ENCODE data around the gene CCDC167. TPM values are rescaled to one million over a fixed set of nuclear protein-coding genes. Genes with fewer than 3 reads are reported as not detected.

The CCDC167 gene
- total RNA-seq, 2 experiments from 2014 or later, result 60.4 to 65.2 TPM

DNA sequence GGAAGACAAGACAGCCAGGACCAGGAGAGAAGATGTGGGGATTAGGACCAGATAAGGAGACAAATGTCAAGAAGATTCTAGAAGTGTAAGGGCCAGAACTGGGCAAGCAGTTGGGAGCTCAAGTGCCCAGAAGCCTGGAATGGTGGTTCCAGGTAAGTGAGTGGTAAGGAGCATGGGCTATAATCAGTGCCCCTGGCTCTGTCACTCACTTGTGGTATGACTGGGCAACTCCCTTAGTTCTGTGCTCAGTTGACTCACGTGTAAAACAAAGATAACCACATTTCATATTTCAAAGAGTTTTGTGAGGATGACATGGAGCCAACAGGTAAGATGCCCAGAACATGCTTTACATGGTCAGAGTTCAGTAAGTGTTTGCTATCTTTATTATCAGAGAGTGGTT lies 11.2 kb downstream of the CCDC167 start:
- peak overlapping the region; percentile 76 for H3K27ac Mint-ChIP-seq
- DNase-seq, result peak; percentile 63
- no peaks in the 10 kb centered on the region for H3K27me3 Mint-ChIP-seq
- intact Hi-C loops (cut with micrococcal nuclease), result loop anchor here (1.0 to 5.0 kb wide), 4 partner anchors 20 to 1009 kb away; no protein-coding TSS in a partner anchor
- ChIA-PET CTCF (interaction anchor here (0.6 to 3.9 kb wide), 11 partner anchors 28 to 313 kb away, joined by 3 to 31 read pairs (median 4); no protein-coding TSS in a partner anchor), POLR2A (interaction anchor here (1.2 to 1.5 kb wide), 2 partner anchors 28 to 135 kb away, joined by 3 to 8 read pairs; partner anchors contain the start of gene RNF8)
- no peaks in the 10 kb centered on the region for H3K9me3 Mint-ChIP-seq
- H3K4me1 Mint-ChIP-seq (ENCODE audit: low read depth), result peaks cover 60% of the 10 kb centered on the region
- H3K4me3 Mint-ChIP-seq, result no peak overlapping the region
- peaks cover 5% of the 10 kb centered on the region for H3K36me3 Mint-ChIP-seq

DNA sequence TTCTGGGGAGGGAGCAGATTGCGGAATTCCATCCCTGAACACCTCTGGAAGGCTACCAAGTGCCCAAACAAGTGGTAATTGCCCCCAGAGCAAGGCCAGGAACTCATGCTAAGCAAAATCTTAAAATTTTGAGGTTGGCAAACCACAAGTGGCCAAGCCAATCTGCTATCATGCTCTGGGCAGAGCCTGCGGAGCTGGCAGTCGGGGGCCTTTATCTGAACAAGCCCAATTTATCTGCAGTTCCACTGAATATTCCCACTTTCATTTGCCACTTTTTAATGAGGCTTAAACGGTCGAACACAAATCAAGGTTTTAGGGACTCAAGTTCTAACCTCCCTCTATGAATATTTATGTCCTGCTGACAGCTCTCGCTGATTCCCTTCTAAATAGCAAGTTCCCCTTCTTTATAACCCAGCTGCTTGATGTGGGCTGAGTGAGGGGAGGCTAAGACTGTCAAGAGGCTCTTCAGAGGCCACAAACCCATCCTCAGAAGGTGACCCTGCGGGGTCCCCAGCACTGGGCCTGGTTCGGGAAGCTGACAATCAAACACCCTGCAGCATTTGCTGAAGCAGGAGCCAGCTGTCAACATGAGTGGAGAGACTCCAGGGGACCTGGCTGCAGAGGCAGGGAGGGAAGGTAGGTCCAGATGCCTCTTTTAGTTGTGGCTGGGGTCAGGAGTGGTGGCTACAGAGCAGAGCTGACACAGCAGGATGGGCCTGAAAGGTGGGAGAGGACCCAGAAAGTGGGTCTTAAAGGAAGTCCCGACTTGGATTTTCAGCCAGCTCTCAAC lies 11.9 kb downstream of the CCDC167 start:
- no peak overlapping the region for H3K27ac Mint-ChIP-seq
- POLR2A ChIA-PET, result interaction anchor here (1.2 to 1.5 kb wide), 2 partner anchors 29 to 134 kb away, joined by 3 to 8 read pairs; partner anchors contain the start of gene RNF8
- peaks cover 54% of the 10 kb centered on the region for H3K4me1 Mint-ChIP-seq (ENCODE audit: low read depth)
- intact Hi-C loops (cut with micrococcal nuclease), result loop anchor here (1.0 to 5.0 kb wide), 4 partner anchors 21 to 1010 kb away; no protein-coding TSS in a partner anchor
- H3K4me3 Mint-ChIP-seq, result no peak overlapping the region
- no peaks in the 10 kb centered on the region for H3K27me3 Mint-ChIP-seq
- H3K36me3 Mint-ChIP-seq, result peaks cover 5% of the 10 kb centered on the region
- H3K9me3 Mint-ChIP-seq, result no peaks in the 10 kb centered on the region
- no peak for DNase-seq
- CTCF ChIA-PET, result interaction anchor here (0.6 to 3.9 kb wide), 11 partner anchors 16 to 204 kb away, joined by 3 to 31 read pairs (median 3); no protein-coding TSS in a partner anchor

- ChIA-PET CTCF (interaction anchor here (2.2 to 3.9 kb wide), 3 partner anchors 80 to 206 kb away, joined by 15 to 43 read pairs (median 31); no protein-coding TSS in a partner anchor), POLR2A (interaction anchor here (1.4 kb wide), 1 partner anchor 61 kb away, joined by 3 read pairs; no protein-coding TSS in a partner anchor)
- Mint-ChIP-seq H3K27ac (no peak overlapping the region), H3K4me1 (ENCODE audit: low read depth) (peaks cover 39% of the 10 kb centered on the region), H3K4me3 (no peak overlapping the region), H3K27me3 (no peaks in the 10 kb centered on the region), H3K36me3 (peaks cover 14% of the 10 kb centered on the region), H3K9me3 (no peaks in the 10 kb centered on the region)
- DNase-seq, result no peak
- intact Hi-C loops (cut with micrococcal nuclease), result loop anchor here (5.0 kb wide), 1 partner anchor 1011 kb away; no protein-coding TSS in a partner anchor
Measured at GRCh38 chr6:37486121-37486839, 13.4 kb downstream of the CCDC167 start.

DNA sequence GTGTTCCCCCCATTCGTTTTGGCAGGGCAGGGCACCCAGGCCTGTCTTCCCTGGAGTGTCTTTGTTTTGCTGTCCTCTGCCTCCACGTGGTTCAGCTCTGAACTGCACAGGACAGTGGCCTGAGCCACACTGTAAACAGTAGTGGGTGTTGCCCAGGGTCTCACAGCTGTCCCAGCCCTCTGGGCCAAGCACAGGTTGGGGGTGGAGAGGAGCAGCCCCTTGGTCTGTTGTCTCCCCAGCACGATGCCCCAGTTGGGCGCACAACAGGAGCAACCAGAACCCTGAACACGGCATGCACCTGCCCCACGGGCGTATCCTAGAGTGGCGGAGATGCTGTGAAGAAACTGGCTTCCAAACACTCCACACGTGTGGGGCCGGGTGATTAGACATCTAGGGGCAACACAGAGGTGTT lies 14.4 kb downstream of the CCDC167 start:
- CTCF ChIA-PET, result interaction anchor here (0.6 to 2.2 kb wide), 13 partner anchors 31 to 207 kb away, joined by 3 to 43 read pairs (median 3); no protein-coding TSS in a partner anchor

DNA sequence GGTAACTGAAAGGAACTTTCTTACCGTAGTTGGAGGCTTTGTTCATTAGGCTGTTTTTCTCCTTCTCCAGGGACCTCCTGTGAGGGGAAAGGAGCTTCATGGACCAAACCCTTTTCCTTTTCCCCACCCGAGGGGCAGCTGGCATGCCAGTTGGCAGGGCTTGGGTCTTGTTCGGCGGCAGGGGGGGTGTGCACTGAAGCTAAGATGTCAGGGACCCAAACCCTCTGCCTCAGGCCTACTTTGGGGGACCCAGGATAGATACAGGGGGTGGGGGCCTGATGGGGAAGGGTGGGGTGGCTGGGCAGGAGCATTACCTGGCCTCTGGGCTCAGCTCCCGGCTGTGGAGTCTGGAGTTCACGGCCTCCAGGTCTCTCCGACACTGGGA lies 14.9 kb downstream of the CCDC167 start:
- intact Hi-C loops (cut with micrococcal nuclease), result loop anchor here (1.0 to 5.0 kb wide), 3 partner anchors 82 to 1013 kb away; no protein-coding TSS in a partner anchor

More for the DNA sequence above, 14.4 kb downstream of the CCDC167 start:
- Mint-ChIP-seq H3K4me1 (ENCODE audit: low read depth) (peaks cover 29% of the 10 kb centered on the region), H3K4me3 (no peak overlapping the region), H3K27me3 (no peaks in the 10 kb centered on the region), H3K9me3 (no peaks in the 10 kb centered on the region), H3K36me3 (peaks cover 16% of the 10 kb centered on the region), H3K27ac (peak overlapping the region; percentile 25)
- DNase-seq, result peak; percentile 8
- intact Hi-C loops (cut with micrococcal nuclease), result loop anchor here (5.0 kb wide), 1 partner anchor 1012 kb away; no protein-coding TSS in a partner anchor
- POLR2A ChIA-PET, result interaction anchor here (1.4 kb wide), 1 partner anchor 62 kb away, joined by 3 read pairs; no protein-coding TSS in a partner anchor

DNA sequence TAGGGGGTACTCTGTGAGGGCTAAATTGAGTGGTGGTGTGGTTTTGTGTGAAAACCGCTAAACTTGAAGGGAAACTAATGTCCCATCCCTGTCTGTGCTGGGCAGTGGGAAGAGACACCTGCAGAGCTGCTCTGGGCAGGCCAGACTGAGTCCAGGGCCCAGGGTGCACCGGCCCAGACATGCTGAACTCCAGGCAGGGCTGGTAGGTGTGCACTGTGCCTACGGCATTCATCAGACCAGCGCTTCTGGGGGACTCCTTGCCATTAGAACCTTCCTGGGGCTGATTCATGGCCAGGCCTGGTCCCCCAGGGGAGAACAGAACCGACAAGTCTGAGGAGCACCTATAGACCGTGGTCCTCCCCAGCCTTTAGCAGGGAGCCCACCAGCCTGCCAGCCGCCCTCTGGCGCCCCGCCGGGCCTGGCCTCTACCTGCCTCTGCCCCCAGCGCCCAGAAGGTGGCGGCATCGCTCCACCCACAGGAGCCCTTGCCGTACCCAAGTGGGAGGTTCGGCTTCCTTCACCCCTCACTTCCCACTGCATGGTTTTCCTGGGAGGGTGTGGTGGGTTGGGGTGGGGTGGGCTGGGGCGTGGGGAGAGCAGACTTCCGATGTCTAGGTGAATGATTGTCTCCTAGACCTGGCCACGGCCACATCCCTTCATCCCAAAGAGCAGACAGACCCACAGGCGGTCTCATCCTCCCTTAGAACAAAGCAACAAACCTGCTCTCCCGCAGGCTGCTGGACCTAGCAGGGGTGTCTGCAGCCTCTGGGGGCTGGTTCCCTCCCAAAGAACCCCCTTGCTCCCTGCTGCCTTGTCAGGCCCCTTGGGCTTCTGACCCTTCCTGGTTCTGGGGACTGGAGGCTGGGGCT lies 15.5 kb downstream of the CCDC167 start:
- H3K27me3 Mint-ChIP-seq, result no peaks in the 10 kb centered on the region
- peak; percentile 80 for DNase-seq
- peaks cover 19% of the 10 kb centered on the region for H3K36me3 Mint-ChIP-seq
- no peak overlapping the region for H3K4me3 Mint-ChIP-seq
- intact Hi-C loops (cut with micrococcal nuclease), result loop anchor here (1.0 kb wide), 2 partner anchors 82 to 208 kb away; no protein-coding TSS in a partner anchor
- H3K27ac Mint-ChIP-seq, result no peak overlapping the region
- H3K9me3 Mint-ChIP-seq, result no peaks in the 10 kb centered on the region
- ChIA-PET CTCF (interaction anchor here (0.6 to 3.7 kb wide), 17 partner anchors 10 to 208 kb away, joined by 3 to 43 read pairs (median 4); no protein-coding TSS in a partner anchor), POLR2A (interaction anchor here (1.2 kb wide), 1 partner anchor 83 kb away, joined by 3 read pairs; no protein-coding TSS in a partner anchor)
- H3K4me1 Mint-ChIP-seq (ENCODE audit: low read depth), result peaks cover 17% of the 10 kb centered on the region

More for the DNA sequence above, 14.9 kb downstream of the CCDC167 start:
- DNase-seq, result no peak
- Mint-ChIP-seq H3K4me3 (no peak overlapping the region), H3K9me3 (no peaks in the 10 kb centered on the region), H3K36me3 (peaks cover 16% of the 10 kb centered on the region), H3K4me1 (ENCODE audit: low read depth) (peaks cover 24% of the 10 kb centered on the region), H3K27me3 (no peaks in the 10 kb centered on the region), H3K27ac (no peak overlapping the region)
- CTCF ChIA-PET, result interaction anchor here (0.6 to 2.2 kb wide), 13 partner anchors 32 to 207 kb away, joined by 3 to 43 read pairs (median 3); no protein-coding TSS in a partner anchor
- POLR2A ChIA-PET, result no interaction called here

GRCh38 chr6:37483252-37483901 lies 16.3 kb downstream of the CCDC167 start:
- Mint-ChIP-seq H3K4me1 (ENCODE audit: low read depth) (peaks cover 12% of the 10 kb centered on the region), H3K9me3 (no peaks in the 10 kb centered on the region), H3K27ac (no peak overlapping the region), H3K36me3 (peaks cover 21% of the 10 kb centered on the region), H3K4me3 (no peak overlapping the region), H3K27me3 (no peaks in the 10 kb centered on the region)
- ChIA-PET CTCF (interaction anchor here (1.0 to 3.7 kb wide), 5 partner anchors 9 to 209 kb away, joined by 4 to 24 read pairs (median 5); no protein-coding TSS in a partner anchor), POLR2A (interaction anchor here (1.2 kb wide), 1 partner anchor 84 kb away, joined by 3 read pairs; no protein-coding TSS in a partner anchor)
- DNase-seq, result no peak
- intact Hi-C loops (cut with micrococcal nuclease), result no loop called here

DNA sequence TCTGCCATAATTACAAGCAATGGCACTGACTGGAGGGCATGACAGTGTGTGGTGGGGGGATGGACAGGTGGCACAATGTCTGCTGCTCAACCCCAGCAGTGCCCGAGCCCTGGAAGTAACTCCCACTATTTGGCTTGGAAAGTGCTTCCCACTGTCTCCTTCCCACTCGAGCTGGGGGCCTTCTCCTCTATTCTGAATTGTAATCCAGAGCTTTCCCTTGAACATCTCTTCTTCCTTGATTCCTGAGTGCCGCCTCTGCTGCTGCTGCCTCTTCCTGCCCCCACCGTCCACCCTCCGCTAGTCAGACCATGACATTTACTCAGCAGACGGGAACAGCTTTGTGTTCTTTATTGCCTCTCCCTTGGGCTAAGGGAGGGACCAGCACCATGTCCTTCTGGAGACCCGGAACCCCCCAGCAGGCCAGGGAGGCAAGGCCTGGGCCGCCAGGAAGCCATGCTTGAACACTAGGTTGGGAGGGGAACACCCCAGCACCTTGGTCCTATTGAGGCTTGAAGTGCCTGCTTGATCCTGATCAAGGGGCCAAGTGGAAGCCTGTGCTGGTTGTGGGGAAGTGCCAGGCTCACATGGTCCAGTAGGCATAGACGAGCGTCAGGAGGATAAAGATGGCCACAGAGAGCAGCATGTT lies 17.0 kb downstream of the CCDC167 start:
- Mint-ChIP-seq H3K4me1 (ENCODE audit: low read depth) (peaks cover 12% of the 10 kb centered on the region), H3K9me3 (no peaks in the 10 kb centered on the region), H3K4me3 (no peak overlapping the region), H3K36me3 (peaks cover 26% of the 10 kb centered on the region), H3K27me3 (no peaks in the 10 kb centered on the region), H3K27ac (no peak overlapping the region)
- ChIA-PET CTCF (interaction anchor here (1.0 to 3.7 kb wide), 5 partner anchors 8 to 209 kb away, joined by 4 to 24 read pairs (median 5); no protein-coding TSS in a partner anchor), POLR2A (no interaction called here)
- DNase-seq, result no peak
- intact Hi-C loops (cut with micrococcal nuclease), result no loop called here

DNA sequence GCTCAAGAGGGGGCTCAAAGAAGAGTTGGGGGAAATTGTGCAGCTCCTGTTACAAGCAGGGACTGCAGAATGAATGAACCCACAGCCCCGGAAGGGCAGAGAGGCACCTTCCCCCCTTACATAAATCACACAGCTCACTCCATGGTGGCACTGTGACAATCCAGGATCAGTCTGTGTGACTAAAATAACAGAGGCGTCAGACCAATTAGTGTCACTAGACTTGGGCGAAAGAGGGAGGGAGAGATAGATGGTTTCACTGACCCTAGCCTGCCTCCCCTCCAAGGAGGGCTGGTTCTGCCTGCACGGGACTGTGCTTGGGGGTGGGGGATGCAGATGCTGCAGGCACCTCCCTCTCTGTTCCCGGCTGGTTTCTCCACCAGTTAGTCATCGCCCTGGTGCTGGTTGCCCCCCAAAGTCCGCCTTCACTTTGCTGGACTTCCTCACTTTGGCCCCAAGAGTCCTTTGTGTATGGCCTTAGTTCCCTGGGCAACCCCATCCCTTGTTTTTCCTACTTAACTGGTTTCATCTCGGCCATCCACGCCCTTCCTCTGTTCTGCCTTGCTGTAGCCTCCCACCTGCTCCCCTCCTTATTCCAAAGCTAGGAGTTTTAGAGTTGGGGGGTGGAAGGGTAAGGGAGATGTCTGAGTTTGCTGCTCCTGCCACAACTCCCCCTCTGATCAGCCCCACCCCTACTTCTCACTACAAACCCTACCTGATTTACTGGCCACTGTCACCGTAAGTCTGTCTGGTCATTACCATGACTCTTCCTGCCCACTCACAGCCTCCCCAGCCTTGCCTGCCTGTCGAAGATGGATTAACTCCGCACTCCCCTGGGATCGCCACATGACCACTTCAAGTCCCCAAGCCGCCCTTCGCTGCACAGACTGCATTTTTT lies 17.7 kb downstream of the CCDC167 start:
- POLR2A ChIA-PET, result interaction anchor here (0.6 kb wide), 1 partner anchor 9 kb away, joined by 3 read pairs; no protein-coding TSS in a partner anchor
- no peak for DNase-seq
- intact Hi-C loops (cut with micrococcal nuclease), result no loop called here
- CTCF ChIA-PET, result interaction anchor here (1.6 to 3.7 kb wide), 2 partner anchors 85 to 210 kb away, joined by 4 to 24 read pairs; no protein-coding TSS in a partner anchor
- H3K27ac Mint-ChIP-seq, result no peak overlapping the region
- H3K27me3 Mint-ChIP-seq, result no peaks in the 10 kb centered on the region
- peaks cover 15% of the 10 kb centered on the region for H3K4me1 Mint-ChIP-seq (ENCODE audit: low read depth)
- H3K36me3 Mint-ChIP-seq, result peaks cover 26% of the 10 kb centered on the region
- no peak overlapping the region for H3K4me3 Mint-ChIP-seq
- H3K9me3 Mint-ChIP-seq, result no peaks in the 10 kb centered on the region
